Regular cardiac myocyte (primary cell): ENCODE measurements around the gene ANGPT4. TPM values are rescaled to one million over a fixed set of nuclear protein-coding genes. Genes with fewer than 3 reads are reported as not detected.

ENCODE experiments used
- total RNA-seq: library from RNA; depleted of rRNA; stranded (reverse); fragments of >200 nt; gene quantifications from 2 replicates; pipeline ENCODE4 v1.2.3, GENCODE V29; 2014

Gene ANGPT4, protein sequence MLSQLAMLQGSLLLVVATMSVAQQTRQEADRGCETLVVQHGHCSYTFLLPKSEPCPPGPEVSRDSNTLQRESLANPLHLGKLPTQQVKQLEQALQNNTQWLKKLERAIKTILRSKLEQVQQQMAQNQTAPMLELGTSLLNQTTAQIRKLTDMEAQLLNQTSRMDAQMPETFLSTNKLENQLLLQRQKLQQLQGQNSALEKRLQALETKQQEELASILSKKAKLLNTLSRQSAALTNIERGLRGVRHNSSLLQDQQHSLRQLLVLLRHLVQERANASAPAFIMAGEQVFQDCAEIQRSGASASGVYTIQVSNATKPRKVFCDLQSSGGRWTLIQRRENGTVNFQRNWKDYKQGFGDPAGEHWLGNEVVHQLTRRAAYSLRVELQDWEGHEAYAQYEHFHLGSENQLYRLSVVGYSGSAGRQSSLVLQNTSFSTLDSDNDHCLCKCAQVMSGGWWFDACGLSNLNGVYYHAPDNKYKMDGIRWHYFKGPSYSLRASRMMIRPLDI
- total RNA-seq: under 0.01 TPM in 1 of 2 replicates, not detected in the other

DNA sequence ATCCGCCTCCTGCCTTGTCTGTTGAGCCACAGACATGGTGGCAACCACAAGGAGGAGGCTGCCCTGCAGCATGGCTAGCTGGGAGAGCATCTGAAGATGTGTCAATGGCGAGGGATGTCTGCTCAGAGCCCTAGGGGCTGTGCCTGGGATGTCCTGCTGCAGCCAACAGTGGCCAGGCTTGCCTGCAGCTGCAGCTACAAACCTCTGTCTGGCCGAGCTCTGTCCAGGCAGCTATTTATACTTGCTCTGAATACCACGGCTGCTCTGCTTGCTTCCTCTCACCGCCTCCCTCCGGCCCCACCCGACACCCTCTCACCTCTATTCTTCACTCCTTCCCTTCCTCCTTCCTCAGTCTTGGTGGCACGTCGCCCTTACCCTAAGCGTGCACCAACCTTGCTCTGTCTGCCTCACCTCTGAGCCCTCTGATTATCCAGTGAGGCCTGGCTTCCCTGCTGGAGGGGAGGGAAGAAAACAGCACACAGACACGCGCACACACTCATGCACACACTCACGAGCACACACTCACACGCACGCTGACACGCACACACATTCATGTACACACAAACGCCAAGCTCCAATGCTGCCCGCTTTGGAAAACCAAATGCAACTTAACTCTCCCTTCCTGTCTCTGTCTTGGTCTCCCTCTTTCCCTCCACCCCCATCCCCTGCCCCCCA, at the start of gene ANGPT4:
ANGPT4 (minus strand) TSS at position 210 of the 675 bp plus-strand sequence; CDS start at position 90, 120 bp downstream.

DNA sequence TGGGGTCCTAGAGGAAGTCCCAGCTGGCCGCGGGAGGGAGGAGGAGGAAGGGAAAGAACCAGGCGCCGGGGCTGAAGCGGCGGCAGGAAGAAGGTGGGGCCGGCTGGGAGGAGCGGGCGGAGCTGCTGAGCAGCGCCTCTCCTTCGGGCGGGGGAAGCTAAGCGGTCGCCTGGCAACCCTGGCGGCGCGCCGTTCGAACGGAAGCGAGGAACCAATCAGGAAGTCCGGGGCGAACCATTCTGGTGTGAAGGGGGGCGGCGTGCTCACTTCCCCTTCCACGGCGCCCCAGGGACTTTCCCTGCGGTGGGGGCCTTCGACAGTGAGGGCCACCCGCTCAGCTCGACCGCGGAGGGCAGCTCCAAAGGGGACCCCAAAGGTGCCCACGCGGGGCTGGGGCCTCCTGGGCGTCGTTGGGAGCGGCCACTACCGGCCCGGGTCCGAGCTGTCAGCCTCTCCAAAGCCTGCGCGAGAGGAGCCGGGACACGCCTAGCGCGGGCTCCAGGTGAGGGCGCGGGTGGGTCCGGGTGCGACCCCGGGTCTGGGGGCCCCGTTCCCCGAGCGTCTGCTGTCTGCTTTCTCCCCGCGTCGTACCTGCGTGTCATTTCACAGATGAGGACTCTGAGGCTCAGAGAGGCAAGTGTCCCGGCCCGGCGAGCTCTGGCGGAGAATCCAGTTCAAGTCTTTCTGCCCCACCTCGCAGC, 82.5 kb downstream of the ANGPT4 start, which contains the start of gene FAM110A:
FAM110A (plus strand) TSS at position 266 of the 701 bp plus-strand sequence. CDS start 11,090 bp downstream, outside the sequence.

Other genes with a start within 250 kb of the ANGPT4 start
- gene SCRT2, start 240.5 kb downstream of the ANGPT4 start, total RNA-seq: not detected in 2 replicates
- not detected in 2 replicates for gene SLC52A3, start 147.8 kb downstream of the ANGPT4 start, total RNA-seq
- gene FAM110A, start 82.6 kb downstream of the ANGPT4 start, total RNA-seq: 0.85 and 2.9 TPM in 2 replicates
- gene RSPO4, start 86.0 kb upstream of the ANGPT4 start, total RNA-seq: not detected in 2 replicates
- gene PSMF1, start 202.3 kb upstream of the ANGPT4 start, total RNA-seq: 17.2 and 26.5 TPM in 2 replicates